ENCODE results near the gene TTC39C.
"Not testable (repeated sequence)": the region's sequence is repeated elsewhere in the genome, so short reads cannot be mapped to it uniquely, and the experiment has no call there.

The TTC39C gene

GRCh38 chr18:24015639-24016631, 1.4 kb downstream of the TTC39C start:
- in situ Hi-C loops (cut with MboI; ENCODE audit: low sequenced_read_pairs), result no loop called here

- in situ Hi-C loops (cut with MboI; ENCODE audit: low sequenced_read_pairs), result no loop called here
These were observed 2.1 kb downstream of the TTC39C start for GRCh38 chr18:24016643-24017042.

- in situ Hi-C loops (cut with MboI; ENCODE audit: low sequenced_read_pairs), result no loop called here
These were observed 3.8 kb downstream of the TTC39C start for GRCh38 chr18:24018299-24018886.

- in situ Hi-C loops (cut with MboI; ENCODE audit: low sequenced_read_pairs), result no loop called here
These were observed 5.2 kb downstream of the TTC39C start for GRCh38 chr18:24019641-24020331.

- in situ Hi-C loops (cut with MboI; ENCODE audit: low sequenced_read_pairs), result no loop called here
These were observed 7.0 kb downstream of the TTC39C start for GRCh38 chr18:24021505-24021904.

- in situ Hi-C loops (cut with MboI; ENCODE audit: low sequenced_read_pairs), result no loop called here
These were observed 7.6 kb downstream of the TTC39C start for GRCh38 chr18:24022161-24022560.

- in situ Hi-C loops (cut with MboI; ENCODE audit: low sequenced_read_pairs), result no loop called here
These were observed 8.7 kb downstream of the TTC39C start for GRCh38 chr18:24023185-24023814.

GRCh38 chr18:24024425-24024824, 9.9 kb downstream of the TTC39C start:
- in situ Hi-C loops (cut with MboI; ENCODE audit: low sequenced_read_pairs), result no loop called here

GRCh38 chr18:24026457-24026856, 11.9 kb downstream of the TTC39C start:
- in situ Hi-C loops (cut with MboI; ENCODE audit: low sequenced_read_pairs), result no loop called here

- in situ Hi-C loops (cut with MboI; ENCODE audit: low sequenced_read_pairs), result no loop called here
These were observed 12.7 kb downstream of the TTC39C start for GRCh38 chr18:24027156-24027827.

GRCh38 chr18:24028946-24029345, 14.4 kb downstream of the TTC39C start:
- in situ Hi-C loops (cut with MboI; ENCODE audit: low sequenced_read_pairs), result not testable (repeated sequence)

- in situ Hi-C loops (cut with MboI; ENCODE audit: low sequenced_read_pairs), result no loop called here
These were observed 16.8 kb downstream of the TTC39C start for GRCh38 chr18:24031318-24031717.

- in situ Hi-C loops (cut with MboI; ENCODE audit: low sequenced_read_pairs), result no loop called here
These were observed 17.4 kb downstream of the TTC39C start for GRCh38 chr18:24031916-24032315.

- in situ Hi-C loops (cut with MboI; ENCODE audit: low sequenced_read_pairs), result no loop called here
These were observed 19.3 kb downstream of the TTC39C start for GRCh38 chr18:24033641-24034412.

GRCh38 chr18:24035316-24035715, 20.8 kb downstream of the TTC39C start:
- in situ Hi-C loops (cut with MboI; ENCODE audit: low sequenced_read_pairs), result no loop called here

GRCh38 chr18:24039671-24040070, 25.1 kb downstream of the TTC39C start:
- in situ Hi-C loops (cut with MboI; ENCODE audit: low sequenced_read_pairs), result no loop called here

GRCh38 chr18:24041691-24042090, 27.1 kb downstream of the TTC39C start:
- in situ Hi-C loops (cut with MboI; ENCODE audit: low sequenced_read_pairs), result no loop called here

- in situ Hi-C loops (cut with MboI; ENCODE audit: low sequenced_read_pairs), result no loop called here
These were observed 28.8 kb downstream of the TTC39C start for GRCh38 chr18:24043403-24043802.

- in situ Hi-C loops (cut with MboI; ENCODE audit: low sequenced_read_pairs), result no loop called here
These were observed 33.7 kb downstream of the TTC39C start for GRCh38 chr18:24048261-24048660.

GRCh38 chr18:24049142-24049541, 34.6 kb downstream of the TTC39C start:
- in situ Hi-C loops (cut with MboI; ENCODE audit: low sequenced_read_pairs), result no loop called here

Data from HL-60/S4 treated with retinoic acid at 250 ng/mL for 4 days and 3 days (cell line).